GM18517 (cell line): Measurements from ENCODE around the gene CD96.
A peak's percentile ranks its signal among the peaks of the same experiment; 100 is the strongest.
"Not testable (repeated sequence)": the region's sequence is repeated elsewhere in the genome, so short reads cannot be mapped to it uniquely, and the experiment has no call there.

Source experiments
- ATAC-seq: cut with Tn5 transposase; IDR thresholded peaks from one replicate; pipeline ENCODE4 v1.9.1; 2021; ENCODE audit warnings: mild to moderate bottlenecking, moderate library complexity; ENCODE audit not compliant: unreplicated experiment

Gene CD96

GRCh38 chr3:111548092-111548491, 6.1 kb downstream of the CD96 start:
- ATAC-seq: peak; percentile 65

DNA sequence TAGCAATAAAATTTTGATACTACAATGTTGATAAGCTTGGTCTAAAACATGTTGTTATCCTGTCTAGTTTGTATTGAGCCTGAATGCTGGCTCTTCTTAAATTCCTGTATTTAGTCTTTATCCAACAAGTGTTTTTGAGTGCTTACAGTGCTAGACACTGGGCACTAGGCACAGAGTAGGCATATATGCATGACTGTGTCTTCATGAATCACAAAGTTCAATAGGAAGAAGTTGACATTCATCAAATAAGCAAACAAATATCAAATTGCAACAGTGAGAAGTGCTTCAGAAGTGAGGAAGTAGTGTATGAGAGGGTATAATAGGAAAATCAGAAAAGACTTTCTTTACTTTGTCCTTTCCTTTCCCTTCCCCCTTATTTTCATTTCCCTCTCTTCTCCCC, 6.8 kb downstream of the CD96 start:
- no peak for ATAC-seq

GRCh38 chr3:111561902-111562301, 19.9 kb downstream of the CD96 start:
- ATAC-seq: not testable (repeated sequence)

DNA sequence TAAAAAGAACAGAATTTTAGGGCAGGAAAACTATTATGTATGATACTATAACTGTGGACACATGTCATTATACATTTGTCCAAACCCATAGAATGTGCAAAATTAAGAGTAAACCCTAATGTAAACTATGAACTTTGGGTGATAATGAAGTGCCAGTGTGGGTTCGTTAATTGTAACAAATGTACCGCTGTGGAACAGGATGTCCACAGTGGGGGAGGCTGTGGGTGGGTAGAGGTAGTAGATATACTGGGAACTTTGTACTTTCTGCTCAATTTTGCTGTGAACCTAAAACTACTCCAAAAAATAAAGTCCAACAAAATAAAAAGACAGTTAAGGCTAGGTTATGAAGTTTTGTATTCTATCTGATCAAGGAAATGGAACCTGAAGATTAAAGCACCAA, 24.8 kb downstream of the CD96 start:
- ATAC-seq: no peak

DNA sequence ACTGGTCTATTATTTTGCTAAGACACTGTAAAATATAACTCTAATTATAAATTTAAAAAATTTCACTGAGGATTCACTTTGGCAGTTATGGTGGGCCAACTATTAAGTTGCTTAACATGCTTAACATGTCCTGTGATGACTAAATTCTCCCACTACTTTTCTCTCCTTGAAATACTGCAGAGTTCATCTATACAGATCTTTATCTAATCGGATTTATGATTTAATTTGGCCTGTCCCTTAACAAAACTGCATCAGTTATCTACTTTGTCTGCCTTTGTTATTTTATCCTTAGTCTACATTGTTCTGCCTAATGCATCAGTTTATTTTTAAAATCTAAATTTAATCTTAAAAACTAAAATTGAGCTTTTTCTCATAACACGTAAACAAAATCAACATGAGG, 26.4 kb downstream of the CD96 start:
- ATAC-seq: no peak

- no peak for ATAC-seq
Measured at GRCh38 chr3:111568911-111569310, 26.9 kb downstream of the CD96 start.

- ATAC-seq: no peak
Measured at GRCh38 chr3:111570404-111571030, 28.5 kb downstream of the CD96 start.

- ATAC-seq: no peak
Measured at GRCh38 chr3:111571282-111571681, 29.3 kb downstream of the CD96 start.

DNA sequence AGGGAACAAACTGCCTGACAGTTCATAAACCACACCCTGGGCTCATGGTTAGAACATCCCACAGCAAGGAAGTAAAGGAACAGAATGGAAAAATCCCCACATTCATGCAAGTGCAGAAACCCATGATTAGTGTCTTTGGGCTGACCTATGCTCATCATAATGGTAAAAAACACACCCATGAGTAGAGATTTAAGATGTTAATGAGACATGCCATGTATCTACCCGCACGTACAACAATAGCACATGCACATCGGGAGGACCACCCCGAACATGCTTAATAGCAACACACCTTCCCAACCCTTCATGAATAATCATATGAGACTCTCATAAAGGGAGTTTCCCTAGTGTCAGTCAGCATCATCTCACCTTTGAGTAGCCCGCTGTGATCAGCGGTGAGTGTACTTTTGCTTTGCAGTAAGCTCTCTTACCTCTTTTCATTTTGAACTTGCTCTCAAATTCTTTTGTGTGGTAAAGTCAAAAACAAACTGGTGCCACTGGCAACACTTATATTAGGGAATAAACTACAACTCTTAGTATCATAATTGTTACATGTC, 30.0 kb downstream of the CD96 start:
- ATAC-seq: no peak

DNA sequence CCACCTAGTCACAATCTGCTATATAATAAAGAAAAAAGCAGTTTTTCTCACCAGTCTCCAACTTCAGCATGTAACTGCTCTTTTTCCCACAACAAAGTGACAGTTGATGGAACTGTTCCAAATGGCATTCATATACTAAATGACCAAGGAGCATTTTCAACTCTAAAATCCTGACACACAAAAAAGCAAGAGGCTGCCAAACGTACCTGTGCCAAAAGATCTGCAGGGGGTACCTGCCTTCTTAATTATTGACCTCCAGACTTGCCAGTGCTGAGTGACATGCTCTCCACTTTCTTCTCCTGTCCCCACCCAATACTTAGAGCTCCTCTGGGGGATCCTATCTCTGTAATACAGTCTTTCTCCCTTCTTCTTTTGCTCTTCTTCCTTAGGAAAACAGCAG, 35.1 kb downstream of the CD96 start:
- ATAC-seq: no peak

GRCh38 chr3:111577798-111578685, 36.0 kb downstream of the CD96 start:
- peak; percentile 94 for ATAC-seq

- ATAC-seq: no peak
Measured at GRCh38 chr3:111578867-111579266, 36.9 kb downstream of the CD96 start.

- ATAC-seq: no peak
Measured at GRCh38 chr3:111579495-111579894, 37.5 kb downstream of the CD96 start.

DNA sequence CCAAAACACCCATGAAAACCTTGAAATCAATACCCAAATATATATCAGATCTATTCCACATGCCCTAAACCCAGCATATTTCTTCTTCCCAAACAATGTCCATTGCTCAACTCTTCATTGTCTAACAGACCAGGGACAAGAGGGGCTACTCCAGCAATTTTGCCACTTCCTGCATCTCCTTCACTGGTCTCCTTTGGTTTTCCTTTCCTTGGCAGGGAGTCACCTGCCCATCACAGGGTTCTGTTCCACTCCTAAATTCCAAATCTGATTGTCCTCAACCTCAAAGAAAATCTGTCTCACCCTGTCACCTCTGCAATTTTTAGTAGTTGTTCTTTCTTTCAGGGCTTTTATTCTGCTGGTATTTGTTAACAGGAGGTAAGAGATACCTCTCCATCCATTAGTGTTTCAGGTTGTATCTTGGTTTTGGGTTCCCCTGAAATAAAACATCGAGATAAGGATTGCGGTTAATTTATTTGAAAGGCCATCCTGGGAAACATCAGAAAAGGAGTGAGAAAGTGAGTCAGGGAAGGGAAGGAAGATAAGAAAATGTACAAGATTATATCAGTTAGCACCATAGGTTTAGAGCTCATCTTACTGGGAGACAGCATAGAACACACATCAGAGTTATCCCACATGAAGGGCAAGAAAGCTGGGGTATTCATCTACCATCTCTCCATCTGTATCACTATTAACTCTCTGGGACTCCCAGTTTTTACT, 39.6 kb downstream of the CD96 start:
- ATAC-seq: no peak

DNA sequence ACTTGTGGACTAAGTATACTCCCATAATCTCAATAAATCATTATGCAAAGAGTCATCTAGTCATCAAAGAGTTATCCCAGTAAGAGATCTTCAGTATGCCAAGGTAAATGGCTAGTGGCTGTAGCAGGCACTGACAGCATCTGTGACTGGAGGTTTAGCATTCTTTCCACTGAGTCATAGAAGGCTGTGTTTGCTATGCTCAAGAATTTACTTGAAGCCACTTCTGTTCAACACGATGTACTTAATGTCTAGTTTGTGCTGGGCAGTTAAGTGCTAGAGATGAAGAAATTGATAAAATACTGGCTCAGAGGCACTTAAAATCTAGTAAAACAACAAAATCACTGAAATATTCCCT, 40.1 kb downstream of the CD96 start:
- ATAC-seq: no peak

GRCh38 chr3:111584744-111585143, 42.7 kb downstream of the CD96 start:
- no peak for ATAC-seq

- ATAC-seq: no peak
Measured at GRCh38 chr3:111585217-111585616, 43.2 kb downstream of the CD96 start.

DNA sequence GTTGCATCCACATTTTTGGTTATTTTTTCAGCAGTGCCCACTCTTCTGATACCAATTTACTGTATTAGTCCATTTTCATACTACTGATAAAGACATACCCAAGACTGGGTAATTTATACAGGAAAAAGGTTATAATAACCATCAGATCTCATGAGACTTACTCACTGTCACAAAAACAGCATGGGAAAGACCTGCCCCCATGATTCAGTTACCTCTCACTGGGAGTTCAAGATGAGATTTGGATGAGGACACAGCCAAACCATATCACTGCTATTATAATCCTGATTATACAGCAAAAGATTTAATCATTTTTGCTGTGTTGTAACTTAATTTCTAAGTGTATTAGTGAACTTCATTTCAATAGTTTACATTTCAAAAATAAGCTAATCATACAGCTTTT, 46.5 kb downstream of the CD96 start:
- no peak for ATAC-seq

DNA sequence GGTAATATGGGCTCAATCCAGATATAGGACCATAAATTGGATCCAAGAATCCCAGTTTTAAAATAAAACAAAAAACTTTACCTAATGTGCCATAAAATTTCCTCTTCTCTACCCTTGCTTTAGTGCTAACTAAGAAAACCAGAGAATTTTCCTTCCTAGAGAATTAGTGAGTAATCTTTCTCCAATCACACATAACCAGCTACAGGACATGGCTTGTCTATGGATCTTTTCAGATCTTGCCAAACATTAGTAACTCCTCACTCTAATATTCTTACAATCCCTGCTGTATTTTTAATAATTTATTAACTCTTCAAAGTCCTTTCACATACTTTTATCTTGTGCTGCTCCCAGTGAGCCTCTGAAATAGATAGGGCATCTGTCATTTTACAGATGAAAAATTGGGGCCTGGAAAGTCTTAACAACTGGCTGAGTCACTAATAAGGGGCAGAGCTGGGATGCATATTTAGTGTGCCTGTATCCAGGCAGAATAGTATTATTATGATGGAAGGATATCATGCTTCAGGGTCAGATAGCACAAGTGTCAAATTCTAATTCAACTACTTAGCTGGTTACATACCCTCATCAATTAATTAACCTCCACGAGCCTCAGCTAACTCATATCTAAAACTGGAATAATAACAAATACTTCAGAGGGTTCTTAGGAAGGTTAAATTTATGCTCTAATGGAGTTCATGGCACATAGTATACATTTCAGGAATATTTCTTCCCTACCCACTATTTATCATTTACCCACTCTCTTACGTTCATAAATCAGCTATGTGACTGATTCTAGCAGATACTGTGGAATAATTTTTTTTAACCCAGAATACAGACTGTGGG, 47.5 kb downstream of the CD96 start:
- ATAC-seq: no peak

GRCh38 chr3:111590143-111590491, 48.1 kb downstream of the CD96 start:
- ATAC-seq: no peak

GRCh38 chr3:111591555-111591954, 49.6 kb downstream of the CD96 start:
- no peak for ATAC-seq
